SU-DHL-6 (cell line): ENCODE measurements around the gene CCL14.

Experiments
- H2AFZ ChIP-seq: fragments of 200-600 bp; sonication (generic); 2 replicates; pipeline ENCODE4 v1.6.1; 2014; ENCODE audit warnings: low read depth, mild to moderate bottlenecking, moderate library complexity, mixed read lengths, antibody characterized with exemption, low read length; ENCODE audit not compliant: severe bottlenecking
- H3F3A ChIP-seq: fragments of 200-600 bp; shearing (Covaris generic); 2 replicates; pipeline ENCODE4 v1.6.0; 2016; ENCODE audit warnings: antibody characterized with exemption, mild to moderate bottlenecking; ENCODE audit not compliant: insufficient read depth
- H3K27ac ChIP-seq: fragments of 200-600 bp; sonication (generic); 2 replicates; pipeline ENCODE4 v1.5.1; 2016; ENCODE audit warnings: low read depth, mild to moderate bottlenecking, low read length, moderate library complexity, mixed read lengths
- H3K27me3 ChIP-seq: fragments of 200-600 bp; sonication (generic), shearing (Covaris generic); 2 replicates; pipeline ENCODE4 v1.6.0; 2014; ENCODE audit warnings: mild to moderate bottlenecking, low read length
- H3K36me3 ChIP-seq: fragments of 200-600 bp; sonication (generic); 2 replicates; pipeline ENCODE4 v1.6.1; 2014; ENCODE audit warnings: mild to moderate bottlenecking, low read length, mixed read lengths
- H3K4me2 ChIP-seq: fragments of 300-600, 200-600 bp; shearing (Covaris generic), sonication (generic); 2 replicates; pipeline ENCODE4 v1.6.0; 2014; ENCODE audit warnings: low read length, low read depth, mild to moderate bottlenecking; ENCODE audit not compliant: poor library complexity, severe bottlenecking
- H3K4me3 ChIP-seq: fragments of 200-600 bp; sonication (generic); 2 replicates; pipeline ENCODE4 v1.5.1; 2014; ENCODE audit warnings: antibody characterized with exemption, low read length, mild to moderate bottlenecking, mixed read lengths; ENCODE audit not compliant: insufficient read depth, poor library complexity, severe bottlenecking
- H3K79me2 ChIP-seq: fragments of 200-600 bp; sonication (generic); 2 replicates; pipeline ENCODE4 v1.6.1; 2014; ENCODE audit warnings: mild to moderate bottlenecking, low read length, moderate library complexity; ENCODE audit not compliant: insufficient read depth
- H3K9ac ChIP-seq: fragments of 200-600 bp; sonication (generic); 2 replicates; pipeline ENCODE4 v1.7.0; 2014; ENCODE audit warnings: mild to moderate bottlenecking, low read length
- H3K9me2 ChIP-seq: fragments of 200-600 bp; sonication (generic); replicated peaks from 2 replicates; pipeline ENCODE4 v1.6.1; 2014; ENCODE audit warnings: low read length; ENCODE audit not compliant: insufficient read depth
- H3K9me3 ChIP-seq: fragments of 200-600 bp; sonication (generic); 2 replicates; pipeline ENCODE4 v1.6.1; 2014; ENCODE audit warnings: low read length, mixed read lengths; ENCODE audit not compliant: insufficient read depth
- H4K20me1 ChIP-seq: fragments of 200-600 bp; sonication (generic); 2 replicates; pipeline ENCODE4 v1.6.1; 2014; ENCODE audit warnings: low read depth, mild to moderate bottlenecking, antibody characterized with exemption, low read length, moderate library complexity, mixed read lengths
- EZH2phosphoT487 ChIP-seq: fragments of 200-600 bp; sonication (generic), shearing (Covaris generic); conservative IDR thresholded peaks from 2 replicates; pipeline ENCODE4 v1.6.1; 2018; ENCODE audit warnings: mild to moderate bottlenecking, antibody characterized with exemption, low read length, moderate library complexity, mixed read lengths
- TF ChIP-seq, protein P1 (sequence below): fragments of 200-600 bp; sonication (generic); IDR thresholded peaks from one replicate; pipeline ENCODE4 v1.5.1; 2017; ENCODE audit warnings: antibody characterized with exemption, mild to moderate bottlenecking, low read length, moderate library complexity; ENCODE audit not compliant: insufficient read depth, poor library complexity, severe bottlenecking

Gene CCL14

DNA sequence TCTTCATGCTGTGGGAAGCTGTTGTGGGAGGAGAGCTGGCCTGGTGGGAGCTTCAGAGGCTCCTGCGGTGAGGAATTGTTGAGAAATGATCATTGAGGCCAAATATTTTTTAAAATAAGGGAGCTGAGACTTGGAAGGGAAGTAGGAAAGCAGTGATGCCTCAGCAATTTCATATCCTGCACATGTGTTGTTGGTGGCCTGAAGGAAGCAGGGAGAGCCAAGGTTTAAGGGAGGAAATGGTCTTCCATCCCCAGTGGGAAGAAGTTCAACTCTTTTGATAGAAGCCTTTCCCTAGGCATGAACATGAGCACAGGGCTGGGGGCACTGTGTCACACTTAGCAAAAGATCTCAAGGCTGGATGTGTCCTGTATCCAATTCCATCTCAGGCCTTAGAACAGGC is at the start of gene CCL14:
TSS of gene CCL14 (minus strand) at position 87 of the 400 bp plus-strand sequence. CDS start at position 7, 80 bp downstream.
- TF ChIP-seq, protein P1, sequence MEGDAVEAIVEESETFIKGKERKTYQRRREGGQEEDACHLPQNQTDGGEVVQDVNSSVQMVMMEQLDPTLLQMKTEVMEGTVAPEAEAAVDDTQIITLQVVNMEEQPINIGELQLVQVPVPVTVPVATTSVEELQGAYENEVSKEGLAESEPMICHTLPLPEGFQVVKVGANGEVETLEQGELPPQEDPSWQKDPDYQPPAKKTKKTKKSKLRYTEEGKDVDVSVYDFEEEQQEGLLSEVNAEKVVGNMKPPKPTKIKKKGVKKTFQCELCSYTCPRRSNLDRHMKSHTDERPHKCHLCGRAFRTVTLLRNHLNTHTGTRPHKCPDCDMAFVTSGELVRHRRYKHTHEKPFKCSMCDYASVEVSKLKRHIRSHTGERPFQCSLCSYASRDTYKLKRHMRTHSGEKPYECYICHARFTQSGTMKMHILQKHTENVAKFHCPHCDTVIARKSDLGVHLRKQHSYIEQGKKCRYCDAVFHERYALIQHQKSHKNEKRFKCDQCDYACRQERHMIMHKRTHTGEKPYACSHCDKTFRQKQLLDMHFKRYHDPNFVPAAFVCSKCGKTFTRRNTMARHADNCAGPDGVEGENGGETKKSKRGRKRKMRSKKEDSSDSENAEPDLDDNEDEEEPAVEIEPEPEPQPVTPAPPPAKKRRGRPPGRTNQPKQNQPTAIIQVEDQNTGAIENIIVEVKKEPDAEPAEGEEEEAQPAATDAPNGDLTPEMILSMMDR, result no peak
- TF ChIP-seq EZH2phosphoT487, result no peak
- H3K9me2 ChIP-seq, result no peaks in the 10 kb centered on the region
- H3F3A ChIP-seq, result no peaks in the 10 kb centered on the region
- H3K4me2 ChIP-seq, result no peak within 1 kb of the TSS
- no peaks in the 10 kb centered on the region for H4K20me1 ChIP-seq
- no peak within 1 kb of the TSS for H3K9ac ChIP-seq
- no peaks in the 10 kb centered on the region for H3K79me2 ChIP-seq
- H3K27ac ChIP-seq, result no peak within 1 kb of the TSS
- no peak within 1 kb of the TSS for H2AFZ ChIP-seq
- H3K27me3 ChIP-seq, result no peaks in the 10 kb centered on the region
- no peak within 1 kb of the TSS for H3K4me3 ChIP-seq
- peaks cover 10% of the 10 kb centered on the region; the same call in 1 of the 2 replicates for H3K9me3 ChIP-seq
- H3K36me3 ChIP-seq, result no peaks in the 10 kb centered on the region; the same call in 1 of the 2 replicates

DNA sequence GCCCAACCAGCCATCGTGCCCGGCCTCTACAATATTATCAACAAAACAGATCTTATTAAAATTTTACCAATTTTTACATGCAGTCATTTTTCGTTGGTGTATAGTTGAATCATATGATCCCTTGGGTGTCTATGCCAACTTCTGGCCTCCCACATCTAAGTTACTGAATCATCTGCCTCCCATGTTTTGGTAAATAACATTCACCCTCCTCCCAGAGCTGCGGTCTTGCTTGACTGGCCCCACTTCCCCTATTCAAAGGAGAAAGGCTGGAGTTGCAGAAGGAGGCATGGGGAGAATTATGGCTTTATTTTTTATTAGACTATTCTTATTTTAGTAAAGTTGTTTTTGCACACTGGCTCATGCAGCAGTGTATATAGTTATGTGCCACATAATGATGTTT is 49.7 kb upstream of the CCL14 start:
- no peaks in the 10 kb centered on the region for H4K20me1 ChIP-seq

DNA sequence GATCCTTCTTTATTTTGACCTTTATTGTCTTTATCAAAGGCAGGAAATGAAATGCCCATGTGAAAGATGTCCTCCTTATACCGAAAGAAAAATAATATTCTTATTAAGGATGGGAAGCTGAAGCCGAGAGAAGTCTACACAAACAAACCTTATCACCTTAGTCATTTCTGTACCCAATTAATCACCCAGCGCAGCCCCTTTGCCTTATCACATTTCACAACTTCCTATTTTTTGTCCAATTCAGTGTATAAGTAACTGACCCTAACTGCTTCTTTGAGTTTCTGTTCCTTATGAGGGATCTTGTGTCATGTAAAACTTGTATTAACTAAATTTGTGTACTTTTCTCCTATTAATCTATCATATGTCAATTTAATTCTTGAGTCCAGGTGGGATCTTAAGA is 47.6 kb upstream of the CCL14 start:
- no peaks in the 10 kb centered on the region for H3K36me3 ChIP-seq
- no peak for TF ChIP-seq EZH2phosphoT487
- TF ChIP-seq, protein P1, result no peak

More for the DNA sequence above, 49.7 kb upstream of the CCL14 start:
- Histone ChIP-seq H3K4me3 (no peak overlapping the region), H3K79me2 (no peaks in the 10 kb centered on the region), H3K9ac (no peak overlapping the region), H3K27ac (no peak overlapping the region), H2AFZ (no peak overlapping the region), H3K9me2 (no peaks in the 10 kb centered on the region), H3K4me2 (no peak overlapping the region), H3F3A (no peaks in the 10 kb centered on the region), H3K36me3 (no peaks in the 10 kb centered on the region), H3K9me3 (no peaks in the 10 kb centered on the region), H3K27me3 (no peaks in the 10 kb centered on the region)
- TF ChIP-seq EZH2phosphoT487, result no peak
- TF ChIP-seq, protein P1, result no peak

More for the DNA sequence above, 47.6 kb upstream of the CCL14 start:
- Histone ChIP-seq H3K9ac (no peak overlapping the region), H3K27ac (no peak overlapping the region), H3K4me3 (no peak overlapping the region), H3K9me2 (no peaks in the 10 kb centered on the region), H2AFZ (no peak overlapping the region), H3K4me2 (no peak overlapping the region), H3K79me2 (no peaks in the 10 kb centered on the region), H4K20me1 (no peaks in the 10 kb centered on the region), H3K27me3 (no peaks in the 10 kb centered on the region), H3K9me3 (no peaks in the 10 kb centered on the region), H3F3A (no peaks in the 10 kb centered on the region)
